NB4 (cell line): ENCODE results near the gene SYCE3.

ENCODE experiments used
- DNase-seq: peaks from one replicate; pipeline ENCODE4 v3.0.0; 2010; ENCODE audit warnings: low read depth
- H3K4me3 ChIP-seq: one replicate; pipeline ENCODE4 v1.5.1; 2011; ENCODE audit warnings: mild to moderate bottlenecking, low read depth, low read length, moderate library complexity
- CTCF ChIP-seq: IDR thresholded peaks from one replicate; pipeline ENCODE4 v1.5.1; 2012; ENCODE audit warnings: low read depth, low read length
- MAX ChIP-seq: IDR thresholded peaks from 2 replicates; pipeline ENCODE4 v1.6.1; 2011; ENCODE audit warnings: low read depth, low read length
- MYC ChIP-seq: IDR thresholded peaks from 2 replicates; pipeline ENCODE4 v1.6.1; 2011; ENCODE audit warnings: low read depth, low read length
- POLR2A ChIP-seq: IDR thresholded peaks from 2 replicates; pipeline ENCODE4 v1.6.1; 2011; ENCODE audit warnings: mild to moderate bottlenecking; ENCODE audit not compliant: insufficient read length; ENCODE audit errors: extremely low read depth

The SYCE3 gene

GRCh38 chr22:50524676-50525103 lies 38.0 kb downstream of the SYCE3 start:
- peak overlapping the region; percentile 74 for H3K4me3 ChIP-seq
- TF ChIP-seq POLR2A, result no peak
- no peak for TF ChIP-seq MAX
- no peak for TF ChIP-seq CTCF
- no peak for TF ChIP-seq MYC
- peak; percentile 58 for DNase-seq

GRCh38 chr22:50523806-50524675 lies 38.7 kb downstream of the SYCE3 start:
- DNase-seq, result no peak
- peak overlapping the region; percentile 74 for H3K4me3 ChIP-seq
- TF ChIP-seq MAX, result no peak
- no peak for TF ChIP-seq POLR2A
- no peak for TF ChIP-seq MYC

- no peak for DNase-seq
- TF ChIP-seq POLR2A (no peak), CTCF (no peak), MAX (no peak), MYC (no peak)
- H3K4me3 ChIP-seq, result no peak overlapping the region
Measured at GRCh38 chr22:50523458-50523805, 39.3 kb downstream of the SYCE3 start.

GRCh38 chr22:50522806-50523438 lies 39.8 kb downstream of the SYCE3 start:
- no peak for TF ChIP-seq POLR2A

GRCh38 chr22:50522208-50522805 lies 40.4 kb downstream of the SYCE3 start:
- H3K4me3 ChIP-seq, result no peak overlapping the region
- no peak for TF ChIP-seq MYC
- TF ChIP-seq MAX, result no peak
- no peak for TF ChIP-seq POLR2A
- no peak for DNase-seq

More at GRCh38 chr22:50522806-50523438, 39.8 kb downstream of the SYCE3 start:
- no peak overlapping the region for H3K4me3 ChIP-seq
- no peak for DNase-seq

- TF ChIP-seq MAX (no peak), POLR2A (no peak), CTCF (no peak), MYC (no peak)
- H3K4me3 ChIP-seq, result no peak overlapping the region
- DNase-seq, result no peak
Measured at GRCh38 chr22:50521710-50522109, 41.0 kb downstream of the SYCE3 start.
